GM12891 (cell line): ENCODE data around the gene LAMTOR5.

Source experiments
- DNase-seq: peaks from one replicate; pipeline ENCODE4 v3.0.0; 2011; ENCODE audit warnings: low spot score; ENCODE audit not compliant: insufficient read length
- FAIRE-seq: peaks from 2 replicates; lab custom pipeline; 2011; peaks lifted over from hg19 to GRCh38; lab: Jason Lieb, UNC
- PAX5 ChIP-seq: IDR thresholded peaks from 2 replicates; pipeline ENCODE4 v1.6.1; 2011; ENCODE audit warnings: low read length, moderate library complexity, mild to moderate bottlenecking; ENCODE audit not compliant: insufficient read depth, severe bottlenecking
- POLR2A ChIP-seq: IDR thresholded peaks from 2 replicates; pipeline ENCODE4 v1.6.1; 2011; ENCODE audit warnings: low read depth, low read length, control low read depth
- POLR2AphosphoS5 ChIP-seq: IDR thresholded peaks from 2 replicates; pipeline ENCODE4 v1.6.1; 2011; ENCODE audit warnings: low read depth, low read length, control low read depth
- POU2F2 ChIP-seq: IDR thresholded peaks from 2 replicates; pipeline ENCODE4 v1.6.1; 2011; ENCODE audit warnings: low read depth, mild to moderate bottlenecking, control low read depth, low read length, moderate library complexity
- SPI1 ChIP-seq: IDR thresholded peaks from 2 replicates; pipeline ENCODE4 v1.6.1; 2011; ENCODE audit warnings: low read depth, low read length, control low read depth
- TAF1 ChIP-seq: IDR thresholded peaks from 2 replicates; pipeline ENCODE4 v1.6.1; 2011; ENCODE audit warnings: low read depth, low read length, control low read depth

Gene LAMTOR5

DNA sequence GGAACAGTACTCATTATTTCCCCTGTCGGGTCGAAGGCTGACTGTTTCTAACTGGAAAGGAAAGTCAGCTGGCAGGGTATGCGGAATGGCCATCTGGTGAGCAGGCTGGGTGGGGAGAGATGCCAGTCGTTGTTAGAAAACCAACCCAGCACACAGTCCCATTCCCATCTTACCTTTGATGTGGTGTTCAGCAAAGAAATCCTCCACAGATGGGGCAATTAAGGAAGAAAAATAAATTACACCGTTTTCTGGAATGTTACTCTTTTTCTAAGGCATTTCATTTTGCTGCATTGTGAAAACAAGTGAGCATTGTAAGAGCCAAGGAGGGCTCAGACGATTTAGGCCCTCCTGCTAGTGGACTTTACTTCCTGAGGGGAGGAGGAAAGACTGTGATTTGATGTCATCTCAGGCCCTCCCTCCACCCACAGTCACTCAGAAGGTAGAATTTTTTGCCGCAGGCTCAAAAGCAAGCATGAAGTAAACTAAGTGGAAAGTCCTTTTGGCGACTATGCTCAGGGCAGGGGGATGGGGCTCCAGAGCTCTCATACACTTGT is 16.7 kb downstream of the LAMTOR5 start, which contains the start of gene SLC16A4:
SLC16A4 (minus strand) TSS at position 335 of the 554 bp plus-strand sequence. CDS start 1,703 bp downstream, outside the sequence.
- FAIRE-seq (no peak), DNase-seq (no peak)
- no peak for TF ChIP-seq POLR2A
- no peak for TF ChIP-seq TAF1

DNA sequence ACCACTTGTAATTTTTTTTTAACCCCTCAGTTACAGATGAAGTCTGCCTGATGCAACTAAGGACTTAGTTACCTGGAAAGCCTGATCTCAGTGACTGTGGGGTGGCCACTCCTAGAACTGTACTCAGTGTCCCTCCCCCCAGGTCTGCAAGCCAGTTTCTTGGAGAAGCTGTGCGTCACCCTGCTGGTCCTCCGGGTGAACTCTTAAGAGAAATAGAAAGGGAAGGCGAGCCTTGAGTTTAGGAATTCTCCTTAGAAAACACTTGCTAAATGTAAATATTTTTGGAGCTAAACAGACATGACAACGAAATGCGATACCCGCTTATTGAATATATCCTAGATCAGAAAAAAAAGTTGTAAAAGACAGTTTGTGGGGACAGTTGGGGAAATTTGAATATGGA is 17.4 kb downstream of the LAMTOR5 start:
- FAIRE-seq = no peak
- no peak for DNase-seq
- no peak for TF ChIP-seq POLR2A
- no peak for TF ChIP-seq PAX5
- no peak for TF ChIP-seq TAF1
- no peak for TF ChIP-seq POU2F2
- no peak for TF ChIP-seq SPI1

DNA sequence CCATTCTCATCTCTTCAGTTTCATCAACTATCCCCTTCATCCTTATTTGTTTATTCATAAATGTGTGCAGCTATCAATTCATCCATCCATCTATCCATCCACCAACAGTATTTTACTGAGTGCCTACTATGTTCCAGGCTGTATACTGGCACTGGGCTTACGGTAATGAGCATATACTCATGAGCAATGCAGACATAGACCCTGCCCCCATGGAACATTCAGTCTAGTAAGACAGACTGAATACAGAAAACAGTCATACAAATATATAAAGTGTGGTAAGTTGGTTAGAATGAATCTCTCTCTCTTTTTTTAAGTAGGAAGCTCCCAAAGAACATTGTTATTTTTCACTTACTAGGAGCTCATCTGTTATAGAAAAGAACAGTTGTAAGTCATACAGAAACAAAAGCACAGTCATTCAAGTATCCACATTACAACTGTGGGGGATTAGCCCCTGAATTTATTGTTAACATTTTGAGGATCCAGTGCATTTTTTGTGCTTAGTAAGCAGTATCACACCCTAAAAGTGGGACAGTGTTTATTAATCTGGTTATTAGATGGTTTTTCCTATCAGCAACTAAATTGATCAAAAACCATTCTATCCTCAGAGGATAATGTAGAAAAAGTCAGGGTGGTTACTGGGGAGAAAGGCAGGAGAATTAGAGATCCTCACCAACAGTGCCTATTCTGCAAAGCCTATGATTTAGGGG is 20.3 kb downstream of the LAMTOR5 start:
- TF ChIP-seq PAX5 = no peak
- TF ChIP-seq POU2F2 = no peak
- TF ChIP-seq POLR2AphosphoS5 = no peak
- no peak for TF ChIP-seq TAF1
- FAIRE-seq = peak; percentile 40

DNA sequence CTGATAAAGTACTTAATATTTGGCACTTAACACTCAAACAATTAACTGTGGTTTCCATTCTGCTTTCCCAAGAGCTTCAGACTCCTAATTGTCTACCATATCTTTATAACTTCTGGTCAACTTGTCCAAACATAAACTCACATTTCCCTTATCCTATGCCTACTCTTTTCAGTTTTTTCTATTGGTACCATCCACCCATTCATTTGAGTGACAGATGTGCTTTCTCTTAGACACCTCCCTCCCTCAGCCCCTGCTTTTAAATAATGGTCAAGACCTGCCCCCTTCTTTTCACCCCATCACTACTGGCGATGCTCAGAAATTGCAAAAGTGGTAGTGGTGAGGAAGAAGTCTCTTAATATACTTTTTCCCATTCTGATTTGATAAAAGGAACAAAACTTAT is 22.1 kb downstream of the LAMTOR5 start:
- DNase-seq (no peak), FAIRE-seq (no peak)
- TF ChIP-seq POLR2A (no peak), POLR2AphosphoS5 (no peak), SPI1 (no peak), TAF1 (no peak), PAX5 (no peak), POU2F2 (no peak)

More for the DNA sequence above, 20.3 kb downstream of the LAMTOR5 start:
- DNase-seq = no peak

DNA sequence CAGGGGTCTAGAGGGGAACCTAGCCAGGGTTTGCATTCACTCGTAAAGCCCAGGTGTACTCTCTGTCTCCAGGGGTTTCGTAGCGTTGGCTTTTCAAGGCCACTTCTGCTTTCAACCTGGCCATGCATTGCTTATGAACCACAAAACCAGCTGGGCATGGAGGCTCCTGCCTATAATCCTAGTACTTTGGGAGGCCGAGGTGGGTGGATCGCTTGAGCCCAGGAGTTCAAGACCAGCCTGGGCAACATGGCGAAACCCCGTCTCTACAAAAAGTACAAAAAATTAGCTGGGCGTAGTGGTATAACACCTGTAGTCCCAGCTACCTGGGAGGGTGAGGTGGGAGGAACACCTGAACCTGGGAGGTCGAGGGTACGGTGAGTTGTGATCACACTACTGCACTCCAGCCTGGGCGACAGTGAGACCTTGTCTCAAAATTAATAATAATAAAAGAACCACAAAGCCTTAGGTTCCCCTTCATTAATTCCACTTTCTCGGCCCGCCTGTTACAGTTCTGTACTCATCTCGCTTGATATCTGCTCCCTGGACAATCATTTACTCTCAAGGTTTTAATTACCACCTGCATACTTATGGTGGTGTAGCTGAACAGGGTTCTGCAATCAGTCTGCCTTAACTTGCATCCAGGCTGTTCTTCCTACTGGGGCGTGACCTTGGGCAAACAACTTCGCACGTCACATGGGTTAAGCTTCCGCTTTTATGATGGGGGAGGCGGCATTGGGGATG is 22.7 kb downstream of the LAMTOR5 start:
- DNase-seq = no peak
- peak; percentile 95 for FAIRE-seq
- TF ChIP-seq POLR2A (0 out of 2 replicates have a peak, but pooled peaks have one; percentile 43), SPI1 (peak; percentile 92), POU2F2 (no peak), PAX5 (no peak)

DNA sequence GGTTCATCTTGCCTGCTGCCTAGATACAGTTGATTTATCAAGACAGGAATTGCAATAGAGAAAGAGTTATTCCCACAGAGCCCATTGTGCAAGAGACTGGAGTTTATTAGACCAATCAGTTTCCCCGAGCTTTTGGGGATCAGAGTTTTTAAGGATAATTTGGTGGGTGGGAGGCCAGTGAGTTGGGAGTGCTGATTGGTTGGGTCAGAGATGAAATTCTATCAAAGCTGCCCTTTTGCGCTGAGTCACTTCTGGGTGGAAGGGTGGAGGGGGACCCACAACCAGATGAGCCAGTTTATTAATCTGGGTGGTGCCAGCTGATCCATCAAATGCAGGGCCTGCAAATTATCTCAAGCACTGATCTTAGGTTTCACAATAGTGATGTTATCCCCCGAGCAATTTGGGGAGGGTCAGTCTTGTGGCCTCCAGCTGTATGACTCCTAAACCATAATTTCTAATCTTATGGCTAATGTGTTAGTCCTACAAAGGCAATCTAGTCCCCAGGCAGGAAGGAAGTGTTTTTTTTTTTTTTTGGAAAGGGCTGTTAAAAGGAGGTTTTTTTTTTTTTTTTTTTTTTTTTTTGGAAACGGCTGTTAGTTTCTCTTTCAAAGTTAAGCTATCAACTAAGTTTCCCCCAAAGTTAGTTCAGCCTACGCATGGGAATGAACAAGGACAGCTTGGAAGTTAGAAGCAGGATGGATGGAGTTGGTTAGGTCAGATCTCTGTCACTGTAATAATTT is 24.1 kb downstream of the LAMTOR5 start:
- DNase-seq (no peak), FAIRE-seq (no peak)
- TF ChIP-seq POLR2AphosphoS5 (no peak), POU2F2 (no peak), TAF1 (no peak), PAX5 (no peak), SPI1 (no peak), POLR2A (no peak)

DNA sequence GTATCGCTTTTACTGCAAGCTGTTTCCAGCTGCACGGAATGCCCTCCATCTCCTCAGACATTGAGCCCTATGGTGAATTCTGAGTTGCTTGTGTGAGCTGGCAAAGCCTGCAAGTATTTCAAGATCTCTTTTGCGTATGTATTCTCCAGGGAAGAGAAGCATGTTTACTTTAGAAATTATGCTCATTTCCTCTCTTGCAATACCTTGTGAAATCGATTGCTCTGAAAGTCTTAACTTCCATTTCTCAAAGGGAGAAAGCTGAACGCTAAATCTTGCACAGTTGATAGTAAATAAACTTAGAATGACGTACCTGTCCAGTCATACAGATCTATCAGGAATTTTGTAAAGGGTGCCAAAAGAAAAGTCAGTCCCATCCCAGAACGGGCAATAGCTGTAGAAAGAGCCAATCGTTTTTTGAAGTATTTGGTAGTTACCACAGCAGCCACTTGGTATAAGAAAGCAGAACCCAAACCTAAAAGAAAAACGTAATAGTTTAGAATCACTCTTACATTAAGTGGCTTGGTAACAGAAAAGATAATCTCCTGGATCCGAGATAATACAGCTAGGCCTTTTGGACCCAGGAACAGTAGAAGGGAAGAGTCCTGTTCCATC is 26.7 kb downstream of the LAMTOR5 start:
- DNase-seq (no peak), FAIRE-seq (no peak)
- TF ChIP-seq POU2F2 (no peak), SPI1 (peak; percentile 15; the same call in 1 of the 2 replicates), TAF1 (no peak), PAX5 (no peak)

DNA sequence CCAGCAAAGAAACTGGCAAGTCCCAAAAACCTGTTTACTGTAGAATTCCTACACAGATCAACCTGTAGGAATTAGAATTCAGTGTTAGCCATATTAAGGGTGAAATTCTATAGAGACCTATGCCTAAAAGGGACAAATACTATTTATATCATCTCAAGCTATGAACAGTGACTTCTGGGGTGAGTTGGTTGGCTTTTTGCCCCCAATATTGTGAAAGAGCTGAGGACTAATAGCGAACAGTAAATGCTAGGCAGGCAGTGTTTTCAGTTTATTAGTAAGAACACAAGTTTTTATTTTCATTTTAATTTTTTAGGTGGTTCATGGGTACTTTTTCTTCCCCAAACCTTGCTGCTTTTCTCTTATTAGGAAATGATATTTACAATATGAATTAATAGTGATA is 32.0 kb downstream of the LAMTOR5 start:
- FAIRE-seq = no peak
- TF ChIP-seq POLR2A (no peak), PAX5 (no peak), POU2F2 (no peak)
- no peak for DNase-seq

DNA sequence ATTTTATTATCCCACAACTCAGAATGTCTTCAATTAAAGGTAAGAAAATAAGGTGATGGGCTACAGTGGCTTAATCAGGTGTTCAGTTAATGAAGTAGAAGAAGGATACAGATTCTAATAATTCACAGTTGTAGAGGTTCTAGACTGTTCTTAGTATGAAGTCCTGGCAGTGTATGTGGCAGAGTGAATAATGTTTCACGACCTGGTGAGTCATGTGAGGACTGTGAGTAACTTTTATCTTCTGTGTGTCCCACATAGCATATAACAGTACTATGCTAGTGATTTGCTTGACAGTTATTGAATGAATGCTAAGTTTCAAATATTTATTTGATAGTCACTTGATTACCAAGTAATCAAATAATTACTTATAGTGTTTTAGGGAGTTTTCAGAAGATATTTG is 36.7 kb downstream of the LAMTOR5 start:
- no peak for DNase-seq
- no peak for TF ChIP-seq TAF1
- TF ChIP-seq POLR2AphosphoS5 = no peak
- no peak for FAIRE-seq

DNA sequence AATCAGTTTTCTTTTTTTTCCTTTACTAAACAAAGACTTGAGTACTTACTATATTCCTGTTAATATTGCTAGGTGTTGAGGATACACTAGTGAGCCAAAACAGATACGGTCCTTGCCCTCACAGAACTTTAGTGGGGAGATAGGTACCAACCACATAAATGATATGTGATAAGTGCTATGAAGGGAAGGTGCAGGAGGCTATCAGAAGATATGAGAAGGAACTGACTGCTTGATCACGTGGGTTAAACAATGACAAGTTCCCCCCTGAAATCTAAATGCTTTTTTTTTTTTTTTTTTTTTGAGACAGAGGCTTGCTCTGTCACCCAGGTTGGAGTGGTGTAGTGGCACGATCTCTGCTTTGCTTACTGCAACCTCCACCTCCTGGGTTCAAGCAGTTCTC is 43.3 kb downstream of the LAMTOR5 start:
- TF ChIP-seq PAX5 = no peak
- TF ChIP-seq SPI1 = no peak
- TF ChIP-seq POU2F2 = no peak
- no peak for TF ChIP-seq TAF1
- TF ChIP-seq POLR2AphosphoS5 = no peak
- FAIRE-seq (no peak), DNase-seq (no peak)

DNA sequence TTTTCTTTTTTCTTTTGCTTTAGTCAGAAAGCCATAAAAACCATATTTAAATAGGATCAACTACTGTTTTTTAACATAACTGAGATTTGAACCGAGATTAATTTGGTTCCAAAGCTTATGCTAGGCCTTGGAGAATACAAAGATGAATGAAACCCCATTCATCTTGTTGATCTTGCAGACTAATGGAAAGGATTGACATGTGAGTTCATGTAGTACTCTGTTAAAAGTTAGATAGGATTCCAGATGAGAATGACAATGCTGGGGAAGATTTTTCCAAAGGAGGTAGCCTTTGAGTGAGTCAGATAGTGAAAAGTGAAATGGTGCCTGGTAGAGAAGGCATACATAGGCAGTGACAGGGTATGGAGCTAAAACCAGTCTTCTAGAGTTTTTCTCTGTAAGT is 45.6 kb downstream of the LAMTOR5 start:
- peak; percentile 58 for FAIRE-seq
- TF ChIP-seq SPI1 = no peak
- no peak for TF ChIP-seq POLR2A
- no peak for TF ChIP-seq POU2F2
- TF ChIP-seq PAX5 = no peak
- no peak for TF ChIP-seq TAF1
- TF ChIP-seq POLR2AphosphoS5 = no peak
- DNase-seq = no peak
